ENCODE results near the gene MRPL51. TPM values are rescaled to one million over a fixed set of nuclear protein-coding genes. Genes with fewer than 3 reads are reported as not detected.

The MRPL51 gene
- total RNA-seq, 1 experiment from 2014 or later, result 456 TPM

DNA sequence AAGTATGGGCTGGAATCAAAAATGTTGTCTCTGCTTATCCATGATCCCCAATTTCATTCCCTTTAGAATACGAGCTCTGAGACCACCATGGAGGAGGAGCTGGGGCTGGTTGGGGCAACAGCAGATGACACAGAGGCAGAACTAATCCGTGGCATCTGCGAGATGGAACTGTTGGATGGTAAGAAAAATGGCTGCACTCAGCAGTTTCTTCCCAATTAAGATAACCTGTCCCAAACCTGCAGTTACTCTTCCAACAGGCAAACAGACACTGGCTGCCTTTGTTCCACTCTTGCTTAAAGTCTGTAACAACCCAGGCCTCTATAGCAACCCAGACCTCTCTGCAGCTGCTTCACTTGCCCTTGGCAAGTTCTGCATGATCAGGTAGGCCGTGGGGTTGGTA lies 34.6 kb upstream of the MRPL51 start:
- Histone ChIP-seq H3K36me3 (ENCODE audit: low read depth) (peaks cover 66% of the 10 kb centered on the region), H3K4me3 (no peak overlapping the region), H3K9me2 (ENCODE audit: insufficient read depth) (no peaks in the 10 kb centered on the region), H3K79me2 (ENCODE audit: low read depth) (peaks cover 30% of the 10 kb centered on the region; the same call in 1 of the 2 replicates), H4K20me1 (ENCODE audit: insufficient read depth) (no peaks in the 10 kb centered on the region), H3F3A (ENCODE audit: insufficient read depth, low read depth) (peaks cover 75% of the 10 kb centered on the region), H3K9me3 (ENCODE audit: insufficient read depth, low read depth) (no peaks in the 10 kb centered on the region), H2AFZ (no peak overlapping the region), H3K4me2 (no peak overlapping the region), H3K27me3 (ENCODE audit: insufficient read depth, low read depth) (no peaks in the 10 kb centered on the region), H3K27ac (no peak overlapping the region), H3K4me1 (replicated peaks; ENCODE audit: insufficient read depth) (peaks cover 49% of the 10 kb centered on the region)
- POLR2A ChIA-PET (ENCODE audit: unreplicated experiment), result interaction anchor here (0.6 kb wide), 1 partner anchor 15 kb away, joined by 5 read pairs; no protein-coding TSS in a partner anchor
- DNase-seq, result no peak
- TF ChIP-seq, protein P1, sequence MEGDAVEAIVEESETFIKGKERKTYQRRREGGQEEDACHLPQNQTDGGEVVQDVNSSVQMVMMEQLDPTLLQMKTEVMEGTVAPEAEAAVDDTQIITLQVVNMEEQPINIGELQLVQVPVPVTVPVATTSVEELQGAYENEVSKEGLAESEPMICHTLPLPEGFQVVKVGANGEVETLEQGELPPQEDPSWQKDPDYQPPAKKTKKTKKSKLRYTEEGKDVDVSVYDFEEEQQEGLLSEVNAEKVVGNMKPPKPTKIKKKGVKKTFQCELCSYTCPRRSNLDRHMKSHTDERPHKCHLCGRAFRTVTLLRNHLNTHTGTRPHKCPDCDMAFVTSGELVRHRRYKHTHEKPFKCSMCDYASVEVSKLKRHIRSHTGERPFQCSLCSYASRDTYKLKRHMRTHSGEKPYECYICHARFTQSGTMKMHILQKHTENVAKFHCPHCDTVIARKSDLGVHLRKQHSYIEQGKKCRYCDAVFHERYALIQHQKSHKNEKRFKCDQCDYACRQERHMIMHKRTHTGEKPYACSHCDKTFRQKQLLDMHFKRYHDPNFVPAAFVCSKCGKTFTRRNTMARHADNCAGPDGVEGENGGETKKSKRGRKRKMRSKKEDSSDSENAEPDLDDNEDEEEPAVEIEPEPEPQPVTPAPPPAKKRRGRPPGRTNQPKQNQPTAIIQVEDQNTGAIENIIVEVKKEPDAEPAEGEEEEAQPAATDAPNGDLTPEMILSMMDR (conservative IDR thresholded peaks at IDR 0.05), result no peak
- no peak for TF ChIP-seq EZH2 (IDR thresholded peaks at IDR 0.05; ENCODE audit: low read depth)
- intact Hi-C loops (cut with micrococcal nuclease; ENCODE audit: unreplicated experiment), result no loop called here
- BruUV-seq (replicated peaks), result no TSS peak
- CTCF ChIA-PET, result interaction anchor here (1.5 kb wide), 1 partner anchor 10 kb away, joined by 5 read pairs; no protein-coding TSS in a partner anchor

DNA sequence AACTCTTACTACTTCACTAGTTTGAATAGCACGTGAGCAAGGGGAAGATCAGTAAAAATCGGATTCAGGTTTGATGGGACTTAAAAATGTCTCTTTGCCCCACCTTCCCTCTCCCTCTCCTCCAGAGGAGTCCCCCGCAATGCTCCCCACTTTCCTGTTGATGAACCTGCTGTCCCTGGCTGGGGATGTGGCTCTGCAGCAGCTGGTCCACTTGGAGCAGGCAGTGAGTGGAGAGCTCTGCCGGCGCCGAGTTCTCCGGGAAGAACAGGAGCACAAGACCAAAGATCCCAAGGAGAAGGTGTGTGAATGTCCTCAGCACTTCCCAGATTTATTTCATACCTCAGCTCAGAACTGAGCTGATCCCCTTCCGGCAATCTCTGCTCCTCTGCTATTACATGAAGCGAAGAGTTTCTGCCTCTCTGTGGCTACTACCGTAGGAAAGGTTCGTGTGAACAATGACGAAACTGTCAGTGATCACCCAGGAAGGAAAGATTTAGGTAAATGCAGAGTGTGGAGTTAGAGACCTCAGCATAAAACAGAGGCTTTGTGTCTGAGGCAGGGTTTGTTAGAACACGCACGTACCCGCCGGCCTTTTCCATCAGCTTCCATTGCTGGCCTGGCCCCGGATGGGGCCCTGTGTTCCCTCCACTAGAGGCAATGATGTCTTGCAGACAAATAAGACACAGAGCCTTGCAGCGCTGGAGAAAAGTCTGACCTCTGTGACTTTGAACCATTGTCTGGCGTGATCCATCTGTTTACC lies 33.9 kb upstream of the MRPL51 start:
- Histone ChIP-seq H3K36me3 (ENCODE audit: low read depth) (peaks cover 73% of the 10 kb centered on the region), H3K27ac (no peak overlapping the region), H3F3A (ENCODE audit: insufficient read depth, low read depth) (peaks cover 67% of the 10 kb centered on the region), H3K4me1 (replicated peaks; ENCODE audit: insufficient read depth) (peaks cover 42% of the 10 kb centered on the region), H3K9me2 (ENCODE audit: insufficient read depth) (no peaks in the 10 kb centered on the region), H4K20me1 (ENCODE audit: insufficient read depth) (no peaks in the 10 kb centered on the region), H3K27me3 (ENCODE audit: insufficient read depth, low read depth) (no peaks in the 10 kb centered on the region), H3K4me3 (no peak overlapping the region), H3K79me2 (ENCODE audit: low read depth) (peaks cover 24% of the 10 kb centered on the region; the same call in 1 of the 2 replicates), H3K9me3 (ENCODE audit: insufficient read depth, low read depth) (no peaks in the 10 kb centered on the region), H2AFZ (no peak overlapping the region), H3K4me2 (no peak overlapping the region)
- POLR2A ChIA-PET (ENCODE audit: unreplicated experiment), result interaction anchor here (0.6 kb wide), 1 partner anchor 14 kb away, joined by 5 read pairs; no protein-coding TSS in a partner anchor
- intact Hi-C loops (cut with micrococcal nuclease; ENCODE audit: unreplicated experiment), result no loop called here
- BruUV-seq (replicated peaks), result no TSS peak
- TF ChIP-seq, protein P1 (conservative IDR thresholded peaks at IDR 0.05), result no peak
- TF ChIP-seq EZH2 (IDR thresholded peaks at IDR 0.05; ENCODE audit: low read depth), result no peak
- no peak for DNase-seq
- CTCF ChIA-PET, result interaction anchor here (1.5 kb wide), 1 partner anchor 11 kb away, joined by 5 read pairs; no protein-coding TSS in a partner anchor

DNA sequence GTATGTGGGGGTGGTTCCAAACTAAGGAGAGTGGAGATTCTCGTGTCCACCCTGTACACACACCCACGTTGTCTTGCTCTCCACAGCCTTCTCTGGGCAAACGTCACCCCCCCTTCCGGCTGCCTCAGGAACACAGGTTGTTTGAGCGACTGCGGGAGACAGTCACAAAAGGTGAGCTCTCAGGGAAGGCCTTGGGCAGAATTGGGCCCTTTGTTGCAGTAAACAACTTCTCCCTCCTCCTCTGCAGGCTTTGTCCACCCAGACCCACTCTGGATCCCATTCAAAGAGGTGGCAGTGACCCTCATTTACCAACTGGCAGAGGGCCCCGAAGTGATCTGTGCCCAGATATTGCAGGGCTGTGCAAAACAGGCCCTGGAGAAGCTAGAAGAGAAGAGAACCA lies 33.1 kb upstream of the MRPL51 start:
- no peaks in the 10 kb centered on the region for H3K9me2 ChIP-seq (ENCODE audit: insufficient read depth)
- H3K4me1 ChIP-seq (replicated peaks; ENCODE audit: insufficient read depth), result peaks cover 34% of the 10 kb centered on the region
- H3K36me3 ChIP-seq (ENCODE audit: low read depth), result peaks cover 79% of the 10 kb centered on the region
- no peak overlapping the region for H3K4me2 ChIP-seq
- ChIA-PET POLR2A (ENCODE audit: unreplicated experiment) (no interaction called here), CTCF (interaction anchor here (1.5 kb wide), 1 partner anchor 12 kb away, joined by 5 read pairs; no protein-coding TSS in a partner anchor)
- H2AFZ ChIP-seq, result no peak overlapping the region
- DNase-seq, result no peak
- TF ChIP-seq, protein P1 (conservative IDR thresholded peaks at IDR 0.05), result no peak
- no peak for TF ChIP-seq EZH2 (IDR thresholded peaks at IDR 0.05; ENCODE audit: low read depth)
- intact Hi-C loops (cut with micrococcal nuclease; ENCODE audit: unreplicated experiment), result no loop called here
- peaks cover 60% of the 10 kb centered on the region for H3F3A ChIP-seq (ENCODE audit: insufficient read depth, low read depth)
- no peaks in the 10 kb centered on the region for H3K27me3 ChIP-seq (ENCODE audit: insufficient read depth, low read depth)
- no peak overlapping the region for H3K27ac ChIP-seq
- H4K20me1 ChIP-seq (ENCODE audit: insufficient read depth), result no peaks in the 10 kb centered on the region
- H3K4me3 ChIP-seq, result no peak overlapping the region
- H3K79me2 ChIP-seq (ENCODE audit: low read depth), result peaks cover 17% of the 10 kb centered on the region; the same call in 1 of the 2 replicates
- H3K9me3 ChIP-seq (ENCODE audit: insufficient read depth, low read depth), result no peaks in the 10 kb centered on the region
- BruUV-seq (replicated peaks), result no TSS peak

All from PC-9 (cell line).